Smooth muscle cell (in vitro differentiated cells): Measurements from ENCODE around the gene HK3. TPM values are rescaled to one million over a fixed set of nuclear protein-coding genes. Genes with fewer than 3 reads are reported as not detected.

Experiments used
- DNase-seq: peaks from one replicate; lab custom pipeline; 2025; ENCODE audit not compliant: unreplicated experiment; lab: John Stamatoyannopoulos, UW
- H2AFZ ChIP-seq: fragments of 200-600 bp; sonication (generic); 2 replicates; pipeline ENCODE4 v1.6.0; 2016; ENCODE audit warnings: antibody characterized with exemption, low read depth, mild to moderate bottlenecking
- H3F3A ChIP-seq: fragments of 200-600 bp; sonication (generic); 2 replicates; pipeline ENCODE4 v1.6.0; 2017; ENCODE audit warnings: antibody characterized with exemption, low read depth
- H3K27ac ChIP-seq: fragments of 200-600 bp; sonication (generic); 2 replicates; pipeline ENCODE4 v1.5.1; 2016; ENCODE audit warnings: low read depth, mild to moderate bottlenecking
- H3K27me3 ChIP-seq: fragments of 200-600 bp; sonication (generic); 2 replicates; pipeline ENCODE4 v1.6.1; 2016; ENCODE audit warnings: low read depth, mild to moderate bottlenecking
- H3K36me3 ChIP-seq: fragments of 200-600 bp; sonication (generic); 2 replicates; pipeline ENCODE4 v1.5.1; 2016; ENCODE audit warnings: low read depth
- H3K4me1 ChIP-seq: fragments of 200-600 bp; sonication (generic); 2 replicates; pipeline ENCODE4 v1.5.1; 2016; ENCODE audit warnings: low read depth
- H3K4me2 ChIP-seq: fragments of 200-600 bp; sonication (generic); 2 replicates; pipeline ENCODE4 v1.6.0; 2016; ENCODE audit warnings: mild to moderate bottlenecking
- H3K4me3 ChIP-seq: fragments of 200-600 bp; sonication (generic); 2 replicates; pipeline ENCODE4 v1.5.1; 2016; ENCODE audit warnings: mild to moderate bottlenecking
- H3K79me2 ChIP-seq: fragments of 200-600 bp; sonication (generic); 2 replicates; pipeline ENCODE4 v1.6.0; 2016; ENCODE audit warnings: low read depth, mild to moderate bottlenecking
- H3K9ac ChIP-seq: fragments of 200-600 bp; sonication (generic); 2 replicates; pipeline ENCODE4 v1.6.0; 2016; ENCODE audit warnings: low read depth
- H3K9me3 ChIP-seq: fragments of 200-600 bp; sonication (generic); replicated peaks from 2 replicates; pipeline ENCODE4 v1.5.1; 2016; ENCODE audit warnings: low read depth
- H4K20me1 ChIP-seq: fragments of 200-600 bp; sonication (generic); 2 replicates; pipeline ENCODE4 v1.6.0; 2016; ENCODE audit warnings: low read depth
- WGBS: methylation state at CpG from one replicate; pipeline ENCODE4 v1.1.7; 2016; ENCODE audit warnings: low lambda C conversion rate; 5-methylcytosine and 5-hydroxymethylcytosine counted together
- polyA plus RNA-seq: library from polyadenylated mRNA; unstranded; fragments of >200 nt; fragmentation: Nextera tagmentation; extraction: Ambion mirVana; gene quantifications from 2 replicates; pipeline ENCODE4 v1.2.1, GENCODE V29; 2016
- total RNA-seq: library from RNA; depleted of rRNA; stranded (reverse); fragments of >200 nt; gene quantifications from 2 replicates; pipeline ENCODE4 v1.2.3, GENCODE V29; 2014
- TF ChIP-seq, protein P1 (sequence below): fragments of 200-600 bp; sonication (generic); IDR thresholded peaks from 2 replicates; pipeline ENCODE4 v1.5.1; 2017; ENCODE audit warnings: borderline replicate concordance, mild to moderate bottlenecking, antibody characterized with exemption; ENCODE audit not compliant: insufficient read depth, poor library complexity, severe bottlenecking

HK3 gene
- total and polyA plus RNA-seq, 2 experiments from 2014 or later = not detected

- H3F3A ChIP-seq = no peaks in the 10 kb centered on the region
- no peak overlapping the region for H3K4me3 ChIP-seq
- TF ChIP-seq, protein P1, sequence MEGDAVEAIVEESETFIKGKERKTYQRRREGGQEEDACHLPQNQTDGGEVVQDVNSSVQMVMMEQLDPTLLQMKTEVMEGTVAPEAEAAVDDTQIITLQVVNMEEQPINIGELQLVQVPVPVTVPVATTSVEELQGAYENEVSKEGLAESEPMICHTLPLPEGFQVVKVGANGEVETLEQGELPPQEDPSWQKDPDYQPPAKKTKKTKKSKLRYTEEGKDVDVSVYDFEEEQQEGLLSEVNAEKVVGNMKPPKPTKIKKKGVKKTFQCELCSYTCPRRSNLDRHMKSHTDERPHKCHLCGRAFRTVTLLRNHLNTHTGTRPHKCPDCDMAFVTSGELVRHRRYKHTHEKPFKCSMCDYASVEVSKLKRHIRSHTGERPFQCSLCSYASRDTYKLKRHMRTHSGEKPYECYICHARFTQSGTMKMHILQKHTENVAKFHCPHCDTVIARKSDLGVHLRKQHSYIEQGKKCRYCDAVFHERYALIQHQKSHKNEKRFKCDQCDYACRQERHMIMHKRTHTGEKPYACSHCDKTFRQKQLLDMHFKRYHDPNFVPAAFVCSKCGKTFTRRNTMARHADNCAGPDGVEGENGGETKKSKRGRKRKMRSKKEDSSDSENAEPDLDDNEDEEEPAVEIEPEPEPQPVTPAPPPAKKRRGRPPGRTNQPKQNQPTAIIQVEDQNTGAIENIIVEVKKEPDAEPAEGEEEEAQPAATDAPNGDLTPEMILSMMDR = no peak
- no peaks in the 10 kb centered on the region for H3K79me2 ChIP-seq
- no peak overlapping the region for H3K9ac ChIP-seq
- H3K9me3 ChIP-seq = no peaks in the 10 kb centered on the region
- no peaks in the 10 kb centered on the region for H4K20me1 ChIP-seq
- no peak overlapping the region for H3K4me2 ChIP-seq
- DNase-seq = no peak
- H3K4me1 ChIP-seq = no peaks in the 10 kb centered on the region
- no peak overlapping the region for H2AFZ ChIP-seq
- H3K27me3 ChIP-seq = peaks cover 7% of the 10 kb centered on the region
- H3K27ac ChIP-seq = no peak overlapping the region
- H3K36me3 ChIP-seq = no peaks in the 10 kb centered on the region
- 87% methylated on average over 1 of the region's 1 CpG for WGBS
Measured at GRCh38 chr5:176888865-176889165, 10.3 kb downstream of the HK3 start.

DNA sequence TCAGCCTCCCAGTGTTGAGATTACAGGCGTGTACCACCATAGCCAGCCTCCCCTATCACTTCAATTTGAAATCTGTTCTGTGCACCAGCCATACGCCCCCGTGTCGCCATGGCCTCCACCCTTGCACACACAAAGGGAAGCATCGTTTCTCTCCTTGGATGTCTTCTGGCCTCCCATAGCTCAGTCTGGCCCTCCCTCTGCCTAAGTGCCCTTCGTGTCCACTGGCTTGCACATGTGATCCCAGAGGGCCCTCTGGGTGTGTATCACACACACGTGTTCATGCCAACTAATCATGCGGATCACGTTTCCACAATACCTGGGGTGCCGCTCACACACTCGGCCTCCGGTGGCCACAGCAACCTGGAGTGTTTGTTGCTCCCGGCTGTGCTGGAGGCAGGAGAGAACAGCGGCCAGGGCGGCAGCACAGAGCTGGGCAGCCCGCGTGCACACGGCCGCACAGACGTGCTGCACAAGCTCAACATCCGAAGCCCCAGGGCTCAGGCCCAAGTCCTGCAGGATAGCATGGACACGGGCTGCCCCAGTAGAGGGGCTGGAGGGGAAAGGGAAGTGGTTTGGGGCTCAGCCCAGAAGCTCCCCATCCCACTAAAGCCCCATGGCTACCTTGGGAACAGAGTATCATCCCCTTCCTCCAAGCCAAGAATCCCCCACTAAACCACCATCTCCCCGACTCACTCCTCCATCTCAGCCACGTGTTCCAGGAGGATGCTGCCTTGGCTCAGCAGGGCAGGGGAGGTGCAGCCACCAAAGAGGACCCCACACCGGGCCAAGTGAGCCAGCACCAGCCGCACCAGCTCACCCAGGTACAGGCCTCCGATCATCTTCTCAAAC is 10.9 kb downstream of the HK3 start:
- no peak for DNase-seq
- Histone ChIP-seq H2AFZ (no peak overlapping the region), H3K36me3 (no peaks in the 10 kb centered on the region), H3K4me3 (no peak overlapping the region), H3K27ac (no peak overlapping the region), H3F3A (no peaks in the 10 kb centered on the region), H4K20me1 (no peaks in the 10 kb centered on the region), H3K27me3 (peaks cover 7% of the 10 kb centered on the region), H3K4me2 (no peak overlapping the region), H3K9me3 (no peaks in the 10 kb centered on the region), H3K9ac (no peak overlapping the region), H3K4me1 (no peaks in the 10 kb centered on the region), H3K79me2 (no peaks in the 10 kb centered on the region)
- WGBS = 94% methylated on average over 27 of the region's 27 CpGs
- TF ChIP-seq, protein P1 = no peak

- H3K36me3 ChIP-seq = no peaks in the 10 kb centered on the region
- no peaks in the 10 kb centered on the region for H3K9me3 ChIP-seq
- no peaks in the 10 kb centered on the region for H3F3A ChIP-seq
- no peak overlapping the region for H3K27ac ChIP-seq
- WGBS = 93% methylated on average over 28 of the region's 28 CpGs
- no peaks in the 10 kb centered on the region for H4K20me1 ChIP-seq
- H2AFZ ChIP-seq = no peak overlapping the region
- H3K4me2 ChIP-seq = no peak overlapping the region
- peaks cover 5% of the 10 kb centered on the region for H3K27me3 ChIP-seq
- no peak overlapping the region for H3K9ac ChIP-seq
- DNase-seq = no peak
- TF ChIP-seq, protein P1 = no peak
- H3K4me1 ChIP-seq = no peaks in the 10 kb centered on the region
- no peaks in the 10 kb centered on the region for H3K79me2 ChIP-seq
- no peak overlapping the region for H3K4me3 ChIP-seq
Measured at GRCh38 chr5:176887252-176887849, 11.8 kb downstream of the HK3 start.
